ENCODE measurements around the gene CASZ1.

CASZ1 gene

GRCh38 chr1:10688409-10688786 lies 108.0 kb downstream of the CASZ1 start:
- no peak for DNase-seq (ENCODE audit: low read depth in 1 of 2, low spot score in 1 of 2)

GRCh38 chr1:10687782-10688408 lies 108.6 kb downstream of the CASZ1 start:
- no peak for DNase-seq (ENCODE audit: low read depth in 1 of 2, low spot score in 1 of 2)

DNA sequence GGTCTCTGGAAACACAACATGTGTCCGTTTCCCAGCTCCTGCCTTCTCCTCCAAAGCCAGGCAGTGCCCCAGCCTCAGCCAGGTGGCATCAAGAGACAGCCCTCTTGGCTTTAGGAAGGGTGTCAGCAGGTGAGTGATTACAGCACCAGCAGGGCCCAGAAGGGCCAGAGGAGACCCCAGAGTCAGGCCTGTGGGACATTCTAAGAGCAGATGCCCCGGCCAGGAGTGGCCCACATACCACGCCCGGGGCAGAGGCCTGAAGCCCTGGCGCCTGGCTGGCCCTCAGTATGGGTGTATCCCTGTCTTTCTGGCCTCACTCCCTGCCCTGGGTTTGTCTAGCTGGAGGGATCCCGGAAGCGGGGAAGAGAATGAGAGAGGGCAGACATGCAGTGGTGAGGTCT lies 109.2 kb downstream of the CASZ1 start:
- no peak for DNase-seq (ENCODE audit: low read depth in 1 of 2, low spot score in 1 of 2)

DNA sequence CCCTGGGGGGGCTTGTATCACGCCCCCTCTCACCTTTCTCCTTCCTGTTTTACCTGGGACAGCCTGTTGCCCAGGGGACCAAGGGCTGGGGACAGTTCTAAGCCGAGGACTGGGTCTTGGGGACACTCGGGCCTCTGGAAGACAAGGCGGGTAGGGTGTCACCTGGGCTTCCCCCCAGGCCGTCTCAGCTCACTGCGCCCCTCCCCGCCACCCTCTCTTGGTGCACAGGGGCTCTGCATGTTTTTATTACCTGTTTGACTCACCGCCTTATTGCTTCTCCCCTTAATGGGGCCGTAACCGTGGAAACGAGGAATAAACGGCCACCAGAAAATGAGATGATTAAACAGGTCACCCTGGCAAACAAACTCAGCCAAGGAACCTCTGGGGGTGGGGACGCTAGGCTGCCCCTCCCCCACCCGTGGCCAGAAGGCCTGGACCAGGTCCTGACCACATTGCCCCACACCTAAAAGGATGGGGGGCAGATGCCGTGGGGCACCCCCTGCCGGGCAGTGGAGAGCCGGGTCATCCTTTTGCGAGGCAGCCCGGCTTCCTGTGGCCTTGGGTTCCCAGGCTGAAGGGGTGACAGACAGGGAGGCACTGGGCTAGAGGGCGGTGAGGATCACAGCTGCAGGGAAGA lies 109.9 kb downstream of the CASZ1 start:
- no peak for DNase-seq (ENCODE audit: low read depth in 1 of 2, low spot score in 1 of 2)

DNA sequence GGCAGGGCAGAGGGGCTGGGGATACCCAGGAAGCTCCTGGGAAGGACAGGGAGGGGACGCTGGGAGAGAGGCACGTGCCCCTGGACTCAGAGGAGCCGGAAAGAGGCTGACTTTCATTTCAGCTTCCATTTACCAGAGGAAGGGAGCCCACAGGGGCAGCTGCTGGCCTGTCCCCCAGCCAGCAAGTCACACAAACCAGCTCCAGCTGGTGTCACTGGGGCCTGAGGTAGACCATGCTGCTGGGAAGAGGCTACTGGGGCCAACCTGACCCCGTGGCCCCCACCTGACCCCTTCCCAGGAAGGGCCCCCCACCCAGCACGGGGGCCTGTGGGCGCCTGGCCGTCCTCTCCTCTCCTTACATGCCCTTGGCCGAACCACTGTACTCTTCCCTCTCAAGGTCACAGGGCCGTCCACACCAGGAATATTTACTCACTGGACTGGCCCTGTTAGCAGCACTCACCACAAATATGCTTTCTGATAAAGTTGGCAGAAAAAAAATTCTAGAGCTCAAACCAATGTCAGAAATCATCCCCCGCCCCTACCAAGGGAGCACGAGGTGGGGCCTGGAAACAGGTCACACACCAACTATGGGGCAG lies 110.5 kb downstream of the CASZ1 start:
- no peak for DNase-seq (ENCODE audit: low read depth in 1 of 2, low spot score in 1 of 2)

DNA sequence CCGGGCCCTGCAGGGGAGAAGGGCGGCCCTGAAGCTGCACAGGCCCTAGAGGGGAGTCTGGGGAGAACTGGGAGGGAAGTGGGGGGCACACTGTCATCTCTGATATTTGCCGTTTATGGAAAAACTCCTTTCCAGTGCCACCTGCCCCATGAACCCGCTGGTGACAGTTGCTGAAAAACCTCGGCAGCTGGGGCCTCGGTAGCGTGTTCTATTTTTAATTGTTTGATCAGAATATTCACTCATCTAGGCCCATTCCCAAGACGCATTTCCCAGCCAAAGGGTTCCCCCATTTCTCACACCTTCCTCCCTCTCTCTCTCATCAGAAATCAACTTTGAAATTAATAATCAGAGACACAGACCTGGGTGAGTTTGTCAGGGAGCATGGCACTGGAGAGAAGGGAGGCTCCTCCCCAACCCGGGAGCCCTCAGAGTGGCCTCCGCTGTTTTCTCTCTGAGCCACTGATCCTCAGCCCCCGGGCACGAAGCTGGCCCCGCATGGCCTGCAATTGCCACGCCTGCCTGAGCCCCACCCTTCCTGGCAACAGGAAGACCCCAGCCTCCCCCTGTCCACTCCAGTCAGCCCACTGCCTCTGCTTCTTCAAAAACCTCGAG lies 111.1 kb downstream of the CASZ1 start:
- DNase-seq (ENCODE audit: low read depth in 1 of 2, low spot score in 1 of 2), result no peak

DNA sequence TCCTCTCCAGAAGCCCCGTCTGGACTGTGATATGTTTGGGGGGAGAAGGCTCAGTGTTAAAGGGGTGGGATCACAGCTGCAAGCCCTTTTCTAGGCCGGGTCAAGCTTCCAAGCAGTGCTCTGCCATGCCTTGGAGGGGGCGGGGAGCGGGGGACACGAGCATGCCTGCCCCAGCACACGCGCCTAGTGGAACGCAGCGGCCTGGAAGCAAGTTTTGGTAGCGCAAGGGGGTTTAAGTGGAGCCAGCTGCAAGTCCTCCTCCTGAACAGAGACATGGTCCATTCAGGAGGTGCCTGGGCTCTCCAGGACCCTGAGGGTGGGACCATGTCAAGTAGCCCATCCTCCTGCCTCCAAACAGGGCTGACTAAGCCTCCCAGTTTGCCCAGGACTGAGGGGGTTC lies 112.2 kb downstream of the CASZ1 start:
- DNase-seq (ENCODE audit: low read depth in 1 of 2, low spot score in 1 of 2), result no peak

GRCh38 chr1:10682449-10683309 lies 113.8 kb downstream of the CASZ1 start:
- no peak for DNase-seq (ENCODE audit: low read depth in 1 of 2, low spot score in 1 of 2)

DNA sequence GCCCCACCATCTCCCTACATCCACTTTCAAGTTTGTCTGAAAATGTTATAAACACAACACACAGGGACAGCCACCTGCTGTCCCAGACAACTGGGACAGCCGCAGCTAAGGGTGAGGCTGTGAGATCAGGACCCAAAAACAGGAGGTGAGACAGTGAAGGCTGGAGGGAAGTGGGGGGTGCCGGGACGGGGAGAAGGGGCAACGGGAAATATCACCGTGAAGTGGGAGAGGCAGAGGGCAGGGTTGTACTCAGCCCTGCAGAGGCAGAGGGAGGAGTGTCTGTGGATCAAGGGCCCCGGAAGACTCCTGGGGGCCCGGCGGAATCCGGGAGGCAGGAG lies 114.4 kb downstream of the CASZ1 start:
- no peak for DNase-seq (ENCODE audit: low read depth in 1 of 2, low spot score in 1 of 2)

DNA sequence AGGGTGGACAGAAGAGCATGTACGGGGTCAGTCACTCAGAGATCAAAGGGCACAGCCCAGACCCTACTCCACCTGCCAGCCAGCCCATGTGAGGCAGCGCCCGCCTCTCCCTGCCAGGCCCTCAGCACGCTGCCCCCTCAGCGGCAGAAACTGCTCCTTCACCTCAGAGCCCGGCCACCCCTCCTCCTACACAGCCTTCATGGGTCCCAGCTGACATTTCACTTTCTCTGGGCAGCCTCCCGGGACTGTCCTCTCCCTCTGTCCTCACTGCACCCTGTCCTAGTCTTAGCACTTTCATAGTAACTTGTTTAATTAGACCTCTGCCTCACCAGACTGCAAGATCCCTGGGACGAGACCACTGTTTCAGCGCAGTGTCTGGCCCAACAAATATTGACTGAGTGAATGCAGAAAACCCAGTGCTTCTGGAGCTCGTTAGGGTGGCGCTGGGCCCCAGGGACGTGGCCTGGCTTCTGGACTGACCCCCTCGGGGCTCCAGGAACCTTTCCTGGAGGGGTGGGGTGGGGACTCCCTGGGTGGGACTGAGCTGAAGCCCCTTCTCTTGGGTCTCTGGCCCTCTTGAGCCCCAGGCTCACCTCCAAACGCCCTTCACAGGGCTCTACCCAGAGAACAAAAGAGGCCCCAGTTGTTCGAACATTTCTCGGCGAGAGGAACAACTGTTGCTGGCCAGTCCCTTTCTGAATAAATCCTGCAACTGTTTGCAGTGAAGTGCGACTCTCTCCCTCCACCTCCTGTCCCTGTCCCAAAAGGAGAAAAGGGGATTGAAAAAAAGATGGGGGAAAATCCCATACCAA lies 114.9 kb downstream of the CASZ1 start:
- no peak for DNase-seq (ENCODE audit: low read depth in 1 of 2, low spot score in 1 of 2)

GRCh38 chr1:10680487-10680886 lies 116.0 kb downstream of the CASZ1 start:
- no peak for DNase-seq (ENCODE audit: low read depth in 1 of 2, low spot score in 1 of 2)

GRCh38 chr1:10679496-10680220 lies 116.8 kb downstream of the CASZ1 start:
- no peak for DNase-seq (ENCODE audit: low read depth in 1 of 2, low spot score in 1 of 2)

GRCh38 chr1:10678852-10679251 lies 117.6 kb downstream of the CASZ1 start:
- DNase-seq (ENCODE audit: low read depth in 1 of 2, low spot score in 1 of 2), result no peak

DNA sequence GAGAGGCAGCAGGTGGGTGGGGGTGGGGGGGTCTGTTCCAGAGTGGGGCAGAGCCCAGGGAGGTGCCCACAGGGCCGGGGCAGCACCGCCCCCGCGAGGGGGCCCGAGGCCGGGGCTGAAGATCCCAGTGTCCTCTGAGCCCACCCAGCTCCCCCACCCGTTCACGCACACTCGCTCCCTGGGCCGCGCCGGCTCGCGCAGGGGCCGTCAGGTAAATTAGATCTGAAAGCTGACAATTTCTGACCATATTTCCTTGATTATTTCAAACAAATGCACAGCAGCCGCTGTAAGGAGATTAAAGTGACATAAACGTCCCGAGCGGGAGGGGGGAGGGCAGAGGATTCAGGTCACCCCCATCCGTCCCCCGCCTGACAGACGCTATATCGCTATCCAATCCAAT lies 118.0 kb downstream of the CASZ1 start:
- DNase-seq (ENCODE audit: low read depth in 1 of 2, low spot score in 1 of 2), result no peak

DNA sequence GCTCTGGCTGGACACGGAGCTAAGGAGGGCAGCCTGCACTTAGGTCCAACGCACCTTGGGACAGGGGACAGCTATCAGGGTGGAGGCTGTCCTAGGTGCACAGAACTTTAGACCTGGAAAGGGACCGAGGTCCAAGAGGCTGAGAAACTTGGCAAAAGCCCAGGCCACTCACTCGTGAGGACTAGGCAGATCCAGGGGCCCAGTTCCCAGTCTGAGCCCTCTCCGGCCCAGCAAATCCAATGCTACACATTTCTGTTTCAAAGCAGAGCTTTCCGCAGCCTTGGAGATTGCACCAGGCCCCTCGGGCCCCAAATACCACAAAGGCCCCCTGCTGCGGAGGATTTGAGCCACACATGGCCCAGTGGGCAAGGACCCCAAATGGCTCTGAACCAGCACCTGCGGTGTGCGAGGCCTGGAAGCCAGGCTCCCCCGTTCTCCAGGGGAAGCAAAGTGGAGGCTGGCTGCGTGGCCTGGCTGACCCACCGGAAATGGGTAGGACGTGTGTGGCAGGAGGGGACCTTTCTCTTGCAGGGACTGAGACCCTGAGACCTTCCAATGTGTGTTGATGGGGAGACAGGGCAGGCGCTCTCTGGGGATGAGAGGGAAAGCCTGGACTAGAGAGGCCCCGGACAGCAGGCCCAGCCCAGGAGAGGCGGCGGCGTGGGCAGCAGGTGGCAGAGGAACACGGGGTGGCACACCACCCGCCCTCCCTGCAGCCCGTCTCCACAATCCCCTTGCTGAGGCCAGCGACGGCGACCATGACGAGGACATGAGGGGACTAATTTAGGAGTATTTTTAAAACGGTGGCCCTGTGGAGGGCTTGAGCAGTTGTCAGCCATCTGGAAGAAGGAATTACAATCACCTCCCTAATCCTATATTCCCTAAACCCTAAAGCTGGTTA lies 118.7 kb downstream of the CASZ1 start:
- no peak for DNase-seq (ENCODE audit: low read depth in 1 of 2, low spot score in 1 of 2)

DNA sequence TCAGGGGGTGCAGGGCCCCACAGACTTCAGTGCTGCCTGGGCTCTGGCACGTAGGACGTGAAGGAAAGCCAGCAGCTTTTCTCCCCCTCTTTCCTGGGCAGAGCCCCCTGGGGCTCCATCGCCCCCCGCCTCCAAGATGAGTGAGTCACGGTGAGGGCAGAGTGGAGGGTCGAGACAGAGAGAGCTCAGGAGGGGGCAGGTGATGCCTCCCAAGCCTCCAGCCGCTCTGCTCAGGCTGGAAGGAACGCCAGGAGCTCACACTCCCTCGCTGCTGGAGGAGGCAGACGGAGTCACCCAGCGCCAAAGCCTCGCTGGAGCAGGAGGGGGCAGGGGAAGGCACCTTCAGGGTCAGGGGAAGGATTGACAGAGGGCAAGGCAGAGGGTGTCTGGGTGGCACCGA lies 119.5 kb downstream of the CASZ1 start:
- no peak for DNase-seq (ENCODE audit: low read depth in 1 of 2, low spot score in 1 of 2)

GRCh38 chr1:10675813-10676212 lies 120.6 kb downstream of the CASZ1 start:
- DNase-seq (ENCODE audit: low read depth in 1 of 2, low spot score in 1 of 2), result no peak

DNA sequence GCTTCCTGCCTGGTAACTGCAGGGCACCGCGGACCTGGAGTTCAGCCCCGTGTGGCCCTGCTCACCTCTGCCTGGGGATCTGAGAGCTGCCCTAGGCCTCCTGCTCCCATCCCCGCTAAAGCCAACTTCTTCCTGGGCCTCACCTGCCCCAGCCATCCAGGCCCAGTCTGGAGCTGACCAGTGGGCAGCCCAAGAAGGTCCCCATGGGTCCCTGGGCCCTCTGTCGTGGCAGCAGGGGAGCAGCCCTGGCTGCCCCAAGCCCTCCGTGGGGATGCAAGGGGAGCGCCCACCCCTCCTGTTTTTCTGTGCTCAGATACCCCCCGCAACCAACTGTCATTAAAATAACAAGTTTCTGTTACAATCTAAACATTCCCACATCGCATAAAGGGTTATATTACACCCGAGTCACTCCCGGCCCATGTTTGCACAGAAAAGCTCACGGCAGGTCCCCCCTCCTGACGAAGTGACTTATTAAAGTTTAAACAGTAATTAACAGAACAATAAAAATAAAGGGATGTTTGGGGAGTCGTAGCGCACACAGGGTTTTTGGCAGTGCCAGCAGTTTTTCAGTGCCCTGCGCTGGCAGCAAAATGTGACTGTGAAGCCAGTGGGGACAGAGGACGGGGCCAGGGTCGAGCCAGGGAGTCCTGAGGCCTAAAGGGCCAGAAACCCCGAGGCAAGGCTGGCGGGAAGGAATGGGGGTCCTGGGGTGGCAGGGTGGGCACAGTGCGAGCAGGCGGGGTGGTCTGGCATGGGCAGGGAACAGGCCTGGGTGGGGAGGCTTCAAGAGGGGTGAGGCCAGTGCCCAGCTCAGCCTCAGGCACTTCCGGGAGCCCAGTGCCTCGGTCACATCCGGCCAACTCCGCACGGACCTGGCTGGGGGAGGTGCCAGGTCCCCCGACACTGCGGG lies 121.5 kb downstream of the CASZ1 start:
- no peak for DNase-seq (ENCODE audit: low read depth in 1 of 2, low spot score in 1 of 2)
